Coronary artery (tissue), 2 donors: ENCODE measurements around the gene FOXP1.

Experiments used
- DNase-seq: peaks from one replicate; pipeline ENCODE4 v3.0.0-alpha.2; 2017; ENCODE audit warnings: low spot score
- H3K27ac ChIP-seq, 2 donors: fragments of 200-600 bp; sonication (generic); one replicate each; pipeline ENCODE4 v1.5.1; 2016 to 2019
- H3K4me3 ChIP-seq: fragments of 200-600 bp; sonication (generic); 2 replicates; pipeline ENCODE4 v1.5.1; 2016; ENCODE audit warnings: mild to moderate bottlenecking, moderate library complexity
- CTCF ChIP-seq: fragments of 200-600 bp; sonication (generic); IDR thresholded peaks from one replicate; pipeline ENCODE4 v1.5.1; 2019; ENCODE audit warnings: antibody characterized with exemption

FOXP1 gene

GRCh38 chr3:71191031-71191482 is 392.5 kb downstream of the FOXP1 start:
- Histone ChIP-seq H3K27ac (no peak overlapping the region), H3K4me3 (no peak overlapping the region)
- no peak for TF ChIP-seq CTCF
- no peak for DNase-seq

GRCh38 chr3:71189480-71189879 is 394.0 kb downstream of the FOXP1 start:
- DNase-seq, result no peak
- no peak overlapping the region for H3K4me3 ChIP-seq
- H3K27ac ChIP-seq, result no peak overlapping the region
- TF ChIP-seq CTCF, result no peak

- Histone ChIP-seq H3K4me3 (no peak overlapping the region), H3K27ac (no peak overlapping the region)
- DNase-seq, result no peak
- TF ChIP-seq CTCF, result no peak
These were observed 395.8 kb downstream of the FOXP1 start for GRCh38 chr3:71187715-71188114.

GRCh38 chr3:71186801-71187200 is 396.7 kb downstream of the FOXP1 start:
- TF ChIP-seq CTCF, result no peak
- DNase-seq, result no peak
- Histone ChIP-seq H3K4me3 (no peak overlapping the region), H3K27ac (no peak overlapping the region)

- H3K27ac ChIP-seq, result no peak overlapping the region
- no peak for TF ChIP-seq CTCF
- no peak for DNase-seq
- no peak overlapping the region for H3K4me3 ChIP-seq
These were observed 397.6 kb downstream of the FOXP1 start for GRCh38 chr3:71185733-71186455.

- Histone ChIP-seq H3K27ac (no peak overlapping the region), H3K4me3 (no peak overlapping the region)
- no peak for TF ChIP-seq CTCF
- no peak for DNase-seq
These were observed 399.3 kb downstream of the FOXP1 start for GRCh38 chr3:71184252-71184651.

GRCh38 chr3:71183549-71183948 is 400.0 kb downstream of the FOXP1 start:
- H3K27ac ChIP-seq, result no peak overlapping the region
- no peak for TF ChIP-seq CTCF
- no peak overlapping the region for H3K4me3 ChIP-seq
- no peak for DNase-seq
